ENCODE data around the gene MANBA.

GRCh38 chr4:102736636-102737549 is 23.9 kb downstream of the MANBA start:
- TF ChIP-seq CTCF (conservative IDR thresholded peaks at IDR 0.05; ENCODE audit: low read depth, low read length), result no peak
- no peak for TF ChIP-seq EZH2 (IDR thresholded peaks at IDR 0.05; ENCODE audit: borderline replicate concordance, low read depth, low read length, poor library complexity, severe bottlenecking)
